ENCODE data around the gene B4GALNT1. TPM values are rescaled to one million over a fixed set of nuclear protein-coding genes. Genes with fewer than 3 reads are reported as not detected.
A peak's percentile ranks its signal among the peaks of the same experiment; 100 is the strongest.
"Not testable (repeated sequence)": the region's sequence is repeated elsewhere in the genome, so short reads cannot be mapped to it uniquely, and the experiment has no call there.

The B4GALNT1 gene
- total RNA-seq, 1 donor from 2014 or later = 1.1 TPM

- no peak for TF ChIP-seq CTCF (IDR thresholded peaks at IDR 0.05; ENCODE audit: unreplicated experiment)
- Mint-ChIP-seq H3K27me3 (peaks cover 98% of the 10 kb centered on the region), H3K4me3 (ENCODE audit: low read depth) (peak overlapping the region; percentile 54), H3K4me1 (ENCODE audit: low read depth) (peaks cover 11% of the 10 kb centered on the region), H3K36me3 (ENCODE audit: insufficient read depth) (peaks cover 11% of the 10 kb centered on the region), H3K27ac (no peak overlapping the region), H3K9me3 (ENCODE audit: low read depth) (no peaks in the 10 kb centered on the region)
- no peak for DNase-seq (ENCODE audit: low spot score, unreplicated experiment)
These were observed 12.6 kb downstream of the B4GALNT1 start for GRCh38 chr12:57620245-57620935.

- DNase-seq (ENCODE audit: low spot score, unreplicated experiment) = no peak
- H3K27ac Mint-ChIP-seq = no peak overlapping the region
- no peaks in the 10 kb centered on the region for H3K9me3 Mint-ChIP-seq (ENCODE audit: low read depth)
- TF ChIP-seq CTCF (IDR thresholded peaks at IDR 0.05; ENCODE audit: unreplicated experiment) = no peak
- peaks cover 13% of the 10 kb centered on the region for H3K36me3 Mint-ChIP-seq (ENCODE audit: insufficient read depth)
- H3K4me3 Mint-ChIP-seq (ENCODE audit: low read depth) = peak overlapping the region; percentile 60
- peaks cover 11% of the 10 kb centered on the region for H3K4me1 Mint-ChIP-seq (ENCODE audit: low read depth)
- H3K27me3 Mint-ChIP-seq = peaks cover 93% of the 10 kb centered on the region
These were observed 13.4 kb downstream of the B4GALNT1 start for GRCh38 chr12:57619434-57620244.

- no peak for TF ChIP-seq CTCF (IDR thresholded peaks at IDR 0.05; ENCODE audit: unreplicated experiment)
- Mint-ChIP-seq H3K4me3 (ENCODE audit: low read depth) (peak overlapping the region; percentile 60), H3K9me3 (ENCODE audit: low read depth) (no peaks in the 10 kb centered on the region), H3K27ac (no peak overlapping the region), H3K36me3 (ENCODE audit: insufficient read depth) (peaks cover 13% of the 10 kb centered on the region), H3K27me3 (peaks cover 91% of the 10 kb centered on the region), H3K4me1 (ENCODE audit: low read depth) (peaks cover 11% of the 10 kb centered on the region)
- DNase-seq (ENCODE audit: low spot score, unreplicated experiment) = no peak
These were observed 14.0 kb downstream of the B4GALNT1 start for GRCh38 chr12:57618966-57619433.

GRCh38 chr12:57618431-57618830 is 14.6 kb downstream of the B4GALNT1 start:
- not testable (repeated sequence) for H3K9me3 Mint-ChIP-seq (ENCODE audit: low read depth); DNase-seq (ENCODE audit: low spot score, unreplicated experiment); H3K4me3 Mint-ChIP-seq (ENCODE audit: low read depth); H3K27ac Mint-ChIP-seq
- H3K36me3 Mint-ChIP-seq (ENCODE audit: insufficient read depth) = peaks cover 13% of the 10 kb centered on the region
- peaks cover 11% of the 10 kb centered on the region for H3K4me1 Mint-ChIP-seq (ENCODE audit: low read depth)
- H3K27me3 Mint-ChIP-seq = peaks cover 86% of the 10 kb centered on the region

GRCh38 chr12:57617942-57618341 is 15.1 kb downstream of the B4GALNT1 start:
- Mint-ChIP-seq H3K27ac (no peak overlapping the region), H3K4me1 (ENCODE audit: low read depth) (peaks cover 11% of the 10 kb centered on the region), H3K27me3 (peaks cover 86% of the 10 kb centered on the region), H3K9me3 (ENCODE audit: low read depth) (no peaks in the 10 kb centered on the region), H3K36me3 (ENCODE audit: insufficient read depth) (peaks cover 13% of the 10 kb centered on the region), H3K4me3 (ENCODE audit: low read depth) (no peak overlapping the region)
- TF ChIP-seq CTCF (IDR thresholded peaks at IDR 0.05; ENCODE audit: unreplicated experiment) = no peak
- DNase-seq (ENCODE audit: low spot score, unreplicated experiment) = no peak
